Nephron progenitor cell (in vitro differentiated cells): ENCODE data around the gene BCL7C.
A peak's percentile ranks its signal among the peaks of the same experiment; 100 is the strongest.

Source experiments
- DNase-seq: peaks from one replicate; pipeline ENCODE4 v3.0.0; 2021
- H3K27ac Mint-ChIP-seq: 2 replicates; pipeline ENCODE4 v1.8.0; 2021; ENCODE audit warnings: mild to moderate bottlenecking, moderate library complexity, mixed read lengths
- H3K27me3 Mint-ChIP-seq: 2 replicates; pipeline ENCODE4 v1.8.0; 2021; ENCODE audit warnings: mild to moderate bottlenecking, low read depth, mixed read lengths; ENCODE audit not compliant: poor library complexity
- H3K36me3 Mint-ChIP-seq: 2 replicates; pipeline ENCODE4 v1.8.0; 2021; ENCODE audit warnings: low read depth, mixed read lengths
- H3K4me1 Mint-ChIP-seq: 2 replicates; pipeline ENCODE4 v1.8.0; 2021; ENCODE audit warnings: mixed read lengths
- H3K4me3 Mint-ChIP-seq: 2 replicates; pipeline ENCODE4 v1.8.0; 2021; ENCODE audit warnings: mild to moderate bottlenecking, moderate library complexity, mixed read lengths
- H3K9me3 Mint-ChIP-seq: 2 replicates; pipeline ENCODE4 v1.8.0; 2021; ENCODE audit warnings: mild to moderate bottlenecking, moderate library complexity, mixed read lengths
- CTCF ChIP-seq: fragments of 200-600 bp; sonication (generic); IDR thresholded peaks from 2 replicates; pipeline ENCODE4 v1.5.0; 2021; ENCODE audit warnings: antibody characterized with exemption

BCL7C gene

DNA sequence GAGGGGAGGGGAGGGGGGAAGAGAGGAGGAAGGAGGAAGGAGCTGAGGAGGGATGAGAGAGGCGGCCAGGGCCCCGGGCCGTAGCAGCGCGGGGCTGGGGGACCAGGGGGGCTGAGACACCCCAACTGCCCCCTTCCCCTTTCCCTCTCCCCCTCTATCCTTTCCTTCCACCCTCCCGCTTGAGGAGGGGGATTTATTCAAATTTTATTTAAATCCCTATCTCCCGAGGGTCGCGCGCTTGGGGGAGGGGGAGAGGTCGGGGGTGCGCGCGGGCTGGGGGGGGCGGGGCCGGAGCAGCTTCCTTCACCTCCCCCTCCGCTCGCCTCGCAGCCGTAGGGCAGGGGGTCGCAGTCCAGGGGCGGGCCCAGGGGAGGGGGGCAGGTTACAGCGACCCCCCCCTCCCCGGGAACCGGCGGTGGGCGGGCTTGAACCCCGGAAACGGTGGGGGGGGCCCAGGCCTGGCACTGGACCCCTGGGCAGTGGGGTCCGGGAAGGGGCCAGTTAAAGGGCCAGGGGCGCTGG is 29.7 kb upstream of the BCL7C start, which contains the start of gene FBXL19:
Gene FBXL19, plus strand, starts transcription at position 19 of the 522 bp plus-strand sequence. CDS start 2,183 bp downstream, outside the sequence.
- no peak for TF ChIP-seq CTCF
- H3K4me1 Mint-ChIP-seq: peaks cover 37% of the 10 kb centered on the region
- H3K27ac Mint-ChIP-seq: peak within 1 kb of the TSS; percentile 100
- H3K27me3 Mint-ChIP-seq: peaks cover 3% of the 10 kb centered on the region
- no peaks in the 10 kb centered on the region for H3K9me3 Mint-ChIP-seq
- H3K4me3 Mint-ChIP-seq: peak within 1 kb of the TSS; percentile 96
- H3K36me3 Mint-ChIP-seq: peaks cover 7% of the 10 kb centered on the region
- DNase-seq: peak; percentile 75

DNA sequence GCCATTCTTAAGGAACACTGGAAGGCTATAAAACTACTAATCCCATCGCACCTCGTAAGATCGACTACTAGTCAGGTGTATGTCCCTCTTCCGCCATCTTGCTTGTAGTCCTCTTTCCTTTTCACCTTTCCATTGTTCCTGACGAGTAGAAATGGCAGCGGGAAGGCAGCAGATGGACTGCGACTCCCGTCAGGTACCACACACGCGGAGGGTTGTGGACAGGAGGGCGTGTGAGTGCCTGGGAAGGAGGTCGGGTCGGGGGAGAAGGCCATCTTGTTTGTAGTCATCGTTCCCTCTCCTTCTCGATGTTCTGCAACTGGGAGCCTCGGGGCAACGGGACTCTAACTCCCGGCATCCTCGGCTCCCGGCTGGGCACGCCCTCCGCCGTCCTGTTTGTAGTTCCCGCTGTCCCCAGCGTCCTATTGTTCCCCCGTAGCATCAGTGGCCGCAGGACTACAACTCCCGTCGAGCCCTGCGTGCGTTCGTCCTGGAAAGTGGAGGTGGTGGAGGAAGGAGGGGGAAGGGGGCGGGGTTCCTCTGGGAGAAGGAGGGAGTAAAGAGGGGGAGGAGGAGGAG is 29.2 kb upstream of the BCL7C start:
- peaks cover 38% of the 10 kb centered on the region for H3K4me1 Mint-ChIP-seq
- H3K27ac Mint-ChIP-seq: peak overlapping the region; percentile 100
- peak; percentile 98 for DNase-seq
- no peak for TF ChIP-seq CTCF
- H3K4me3 Mint-ChIP-seq: peak overlapping the region; percentile 96
- peaks cover 3% of the 10 kb centered on the region for H3K27me3 Mint-ChIP-seq
- H3K36me3 Mint-ChIP-seq: peaks cover 7% of the 10 kb centered on the region
- H3K9me3 Mint-ChIP-seq: no peaks in the 10 kb centered on the region

- TF ChIP-seq CTCF: no peak
- peaks cover 3% of the 10 kb centered on the region for H3K27me3 Mint-ChIP-seq
- peaks cover 7% of the 10 kb centered on the region for H3K36me3 Mint-ChIP-seq
- H3K4me3 Mint-ChIP-seq: peak overlapping the region; percentile 96
- peak; percentile 99 for DNase-seq
- peaks cover 38% of the 10 kb centered on the region for H3K4me1 Mint-ChIP-seq
- no peaks in the 10 kb centered on the region for H3K9me3 Mint-ChIP-seq
- peak overlapping the region; percentile 100 for H3K27ac Mint-ChIP-seq
Measured at GRCh38 chr16:30922420-30922959, 28.6 kb upstream of the BCL7C start.

GRCh38 chr16:30921748-30922419 is 28.0 kb upstream of the BCL7C start:
- H3K9me3 Mint-ChIP-seq: no peaks in the 10 kb centered on the region
- peak; percentile 97 for DNase-seq
- peak overlapping the region; percentile 99 for H3K27ac Mint-ChIP-seq

GRCh38 chr16:30921459-30921747 is 27.5 kb upstream of the BCL7C start:
- Mint-ChIP-seq H3K36me3 (peaks cover 6% of the 10 kb centered on the region), H3K9me3 (no peaks in the 10 kb centered on the region), H3K4me3 (peak overlapping the region; percentile 96), H3K27me3 (peaks cover 3% of the 10 kb centered on the region), H3K4me1 (peaks cover 28% of the 10 kb centered on the region), H3K27ac (peak overlapping the region; percentile 99)
- TF ChIP-seq CTCF: no peak
- DNase-seq: no peak

More at GRCh38 chr16:30921748-30922419, 28.0 kb upstream of the BCL7C start:
- peaks cover 7% of the 10 kb centered on the region for H3K36me3 Mint-ChIP-seq
- peaks cover 3% of the 10 kb centered on the region for H3K27me3 Mint-ChIP-seq
- H3K4me3 Mint-ChIP-seq: peak overlapping the region; percentile 96
- TF ChIP-seq CTCF: peak; percentile 87
- H3K4me1 Mint-ChIP-seq: peaks cover 33% of the 10 kb centered on the region
